Melanocyte of skin (primary cell): ENCODE results near the gene DGKA. TPM values are rescaled to one million over a fixed set of nuclear protein-coding genes. Genes with fewer than 3 reads are reported as not detected.

Experiments used
- total RNA-seq, 2 donors: library from RNA; depleted of rRNA; stranded (reverse); fragments of >200 nt; gene quantifications; 2 replicates each; pipeline ENCODE4 v1.2.3, GENCODE V29; 2012

Gene DGKA
- total RNA-seq, result 10 to 100 TPM in 1 of 2 donors, 1 to 10 TPM in 1; 6.3 to 10.3 TPM

GRCh38 chr12:55930771-55931316 is at the start of gene DGKA:
Gene DGKA, plus strand, starts transcription at chr12:55931162. Its CDS starts 5,342 bp downstream, at chr12:55936504.

GRCh38 chr12:55927588-55928502 is 3.1 kb upstream of the DGKA start, which contains the start of gene PYM1:
Gene PYM1, minus strand, starts transcription at chr12:55927894. Its CDS starts 133 bp downstream, at chr12:55927761.

GRCh38 chr12:55965941-55966407 is 35.0 kb downstream of the DGKA start, which contains the start of gene PMEL:
Gene PMEL, minus strand, starts transcription at chr12:55966042. Its CDS starts 31 bp downstream, at chr12:55966011.

GRCh38 chr12:55966408-55967281 is 35.7 kb downstream of the DGKA start, which contains the start of gene CDK2:
Gene CDK2, plus strand, starts transcription at chr12:55966830. Its CDS starts 179 bp downstream, at chr12:55967009.

GRCh38 chr12:55973599-55974307 is 42.8 kb downstream of the DGKA start, which contains the start of gene RAB5B:
Gene RAB5B, plus strand, starts transcription at chr12:55974078. Its CDS starts 12,883 bp downstream, at chr12:55986961.

GRCh38 chr12:55996715-55997534 is 66.0 kb downstream of the DGKA start, which contains the start of gene SUOX:
Gene SUOX, plus strand, starts transcription at chr12:55997276. Its CDS starts 4,946 bp downstream, at chr12:56002222.

Other genes with a start within 250 kb of the DGKA start
- gene ITGA7, start 223.3 kb upstream of the DGKA start, total RNA-seq, result 1 to 10 TPM; 1.3 to 3.8 TPM
- gene BLOC1S1, start 215.1 kb upstream of the DGKA start, total RNA-seq, result 10 to 100 TPM; 30.3 to 53.0 TPM
- 1 to 10 TPM; 1.0 to 1.3 TPM for gene RDH5, start 210.8 kb upstream of the DGKA start, total RNA-seq
- 1,000 to 10,000 TPM; 1,571 to 2,230 TPM for gene CD63, start 202.2 kb upstream of the DGKA start, total RNA-seq
- gene GDF11, start 188.0 kb upstream of the DGKA start, total RNA-seq, result 1 to 10 TPM; 3.3 to 9.3 TPM
- gene SARNP, start 113.4 kb upstream of the DGKA start, total RNA-seq, result 10 to 100 TPM; 44.7 to 69.9 TPM
- gene ORMDL2, start 113.1 kb upstream of the DGKA start, total RNA-seq, result 10 to 100 TPM; 12.7 to 16.3 TPM
- 10 to 100 TPM; 42.7 to 43.3 TPM for gene DNAJC14, start 101.6 kb upstream of the DGKA start, total RNA-seq
- under 1 TPM in 1 of 2 donors, not detected in 1; under 0.01 TPM for gene MMP19, start 88.2 kb upstream of the DGKA start, total RNA-seq
- 10 to 100 TPM; 27.6 to 29.6 TPM for gene PYM1, start 3.3 kb upstream of the DGKA start, total RNA-seq
- 1,000 to 10,000 TPM; 4,571 to 5,356 TPM for gene PMEL, start 34.9 kb downstream of the DGKA start, total RNA-seq
- gene CDK2, start 35.7 kb downstream of the DGKA start, total RNA-seq, result 100 to 1,000 TPM; 367 to 670 TPM
- 100 to 1,000 TPM; 110 to 138 TPM for gene RAB5B, start 42.9 kb downstream of the DGKA start, total RNA-seq
- 10 to 100 TPM; 21.0 to 22.4 TPM for gene SUOX, start 66.1 kb downstream of the DGKA start, total RNA-seq
- 1 to 10 TPM; 2.1 to 3.7 TPM for gene IKZF4, start 89.9 kb downstream of the DGKA start, total RNA-seq
- 100 to 1,000 TPM; 376 to 592 TPM for gene RPS26, start 110.8 kb downstream of the DGKA start, total RNA-seq
- 100 to 1,000 TPM; 119 to 172 TPM for gene ERBB3, start 149.0 kb downstream of the DGKA start, total RNA-seq
- 100 to 1,000 TPM; 158 to 353 TPM for gene PA2G4, start 173.4 kb downstream of the DGKA start, total RNA-seq
- 1,000 to 10,000 TPM; 1,450 to 2,567 TPM for gene RPL41, start 185.5 kb downstream of the DGKA start, total RNA-seq
- 1 to 10 TPM; 4.3 to 8.9 TPM for gene ZC3H10, start 187.1 kb downstream of the DGKA start, total RNA-seq
- 100 to 1,000 TPM; 154 to 178 TPM for gene ESYT1, start 197.1 kb downstream of the DGKA start, total RNA-seq
- 10 to 100 TPM; 35.1 to 37.0 TPM for gene MYL6B, start 221.4 kb downstream of the DGKA start, total RNA-seq
- 100 to 1,000 TPM; 911 to 968 TPM for gene MYL6, start 227.2 kb downstream of the DGKA start, total RNA-seq